Stomach (tissue), 4 donors: ENCODE results near the gene EVC.

ENCODE experiments used
- EP300 ChIP-seq: sonication (generic); formaldehyde crosslinking; IDR thresholded peaks from one replicate; pipeline ENCODE4 v1.6.1; 2017; ENCODE audit warnings: antibody characterized with exemption
- POLR2A ChIP-seq, 4 donors: fragments of 450-650 bp; IDR thresholded peaks; one replicate each; pipeline ENCODE4 v1.6.1; 2016; ENCODE audit warnings: antibody characterized with exemption in 4 of 4, control low read depth in 2 of 4, mild to moderate bottlenecking in 1 of 4, moderate library complexity in 1 of 4
- POLR2AphosphoS5 ChIP-seq, 3 donors: sonication (generic); formaldehyde crosslinking; IDR thresholded peaks; one replicate each; pipeline ENCODE4 v1.6.1; 2016; ENCODE audit warnings: antibody characterized with exemption in 3 of 3
- TF ChIP-seq, protein P1 (sequence below), 7 experiments: fragments of 450-650 bp in 4 of 7; fragments of 200-600 bp in 3 of 7; sonication (generic) in 3 of 7; IDR thresholded peaks; one replicate each; pipeline ENCODE4 v1.5.1; 2016 to 2019; ENCODE audit warnings: antibody characterized with exemption in 7 of 7, control low read depth in 2 of 7, mild to moderate bottlenecking in 1 of 7

DNA sequence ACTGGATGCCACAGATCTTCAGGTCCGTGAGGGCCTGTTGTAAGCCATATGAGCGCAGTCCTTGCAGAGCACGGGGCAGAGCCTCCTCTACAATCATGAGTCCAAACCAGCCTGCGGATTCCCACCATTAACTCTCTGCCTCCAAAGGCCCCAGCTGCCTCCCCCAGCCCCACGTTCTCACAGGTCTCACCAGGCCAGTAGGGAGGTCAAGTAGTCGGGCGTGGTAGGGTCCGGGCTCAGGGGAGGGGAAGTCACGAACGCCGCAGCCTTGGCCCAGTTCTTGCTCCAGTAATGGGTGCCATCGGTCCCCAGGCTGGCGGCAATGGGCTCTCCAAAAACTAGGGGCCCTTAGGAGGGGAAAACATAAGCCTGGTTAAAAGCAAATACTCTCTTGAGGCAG is 128.3 kb downstream of the EVC start:
- TF ChIP-seq, protein P1, sequence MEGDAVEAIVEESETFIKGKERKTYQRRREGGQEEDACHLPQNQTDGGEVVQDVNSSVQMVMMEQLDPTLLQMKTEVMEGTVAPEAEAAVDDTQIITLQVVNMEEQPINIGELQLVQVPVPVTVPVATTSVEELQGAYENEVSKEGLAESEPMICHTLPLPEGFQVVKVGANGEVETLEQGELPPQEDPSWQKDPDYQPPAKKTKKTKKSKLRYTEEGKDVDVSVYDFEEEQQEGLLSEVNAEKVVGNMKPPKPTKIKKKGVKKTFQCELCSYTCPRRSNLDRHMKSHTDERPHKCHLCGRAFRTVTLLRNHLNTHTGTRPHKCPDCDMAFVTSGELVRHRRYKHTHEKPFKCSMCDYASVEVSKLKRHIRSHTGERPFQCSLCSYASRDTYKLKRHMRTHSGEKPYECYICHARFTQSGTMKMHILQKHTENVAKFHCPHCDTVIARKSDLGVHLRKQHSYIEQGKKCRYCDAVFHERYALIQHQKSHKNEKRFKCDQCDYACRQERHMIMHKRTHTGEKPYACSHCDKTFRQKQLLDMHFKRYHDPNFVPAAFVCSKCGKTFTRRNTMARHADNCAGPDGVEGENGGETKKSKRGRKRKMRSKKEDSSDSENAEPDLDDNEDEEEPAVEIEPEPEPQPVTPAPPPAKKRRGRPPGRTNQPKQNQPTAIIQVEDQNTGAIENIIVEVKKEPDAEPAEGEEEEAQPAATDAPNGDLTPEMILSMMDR (IDR thresholded peaks at IDR 0.05), result no peak
- TF ChIP-seq POLR2AphosphoS5 (IDR thresholded peaks at IDR 0.05) (no peak), POLR2A (IDR thresholded peaks at IDR 0.05) (no peak), EP300 (no peak)
